Measurements from ENCODE around the gene PAFAH1B1. TPM values are rescaled to one million over a fixed set of nuclear protein-coding genes. Genes with fewer than 3 reads are reported as not detected.

The PAFAH1B1 gene
- total RNA-seq, 2 donors from 2014 or later: 39.7 to 60.3 TPM

- Histone ChIP-seq H3K4me3 (no peak overlapping the region), H3K36me3 (replicated peaks in 1 of 2; ENCODE audit: insufficient read depth in 1 of 2, low read depth in 2 of 2) (no peaks in the 10 kb centered on the region), H3K27ac (no peak overlapping the region), H3K9me3 (no peaks in the 10 kb centered on the region), H3K27me3 (no peaks in the 10 kb centered on the region), H3K4me1 (peaks cover 60% of the 10 kb centered on the region)
- no peak for TF ChIP-seq POLR2A (IDR thresholded peaks at IDR 0.05)
- TF ChIP-seq CTCF (IDR thresholded peaks at IDR 0.05): no peak
- no peak for DNase-seq
- 46 to 61% methylated on average over 6 of the region's 6 CpGs for WGBS, 2 donors
- ATAC-seq: no peak
- intact Hi-C loops (cut with DNase I): no loop called here
Observed at GRCh38 chr17:2608350-2608913, 15.0 kb downstream of the PAFAH1B1 start.

DNA sequence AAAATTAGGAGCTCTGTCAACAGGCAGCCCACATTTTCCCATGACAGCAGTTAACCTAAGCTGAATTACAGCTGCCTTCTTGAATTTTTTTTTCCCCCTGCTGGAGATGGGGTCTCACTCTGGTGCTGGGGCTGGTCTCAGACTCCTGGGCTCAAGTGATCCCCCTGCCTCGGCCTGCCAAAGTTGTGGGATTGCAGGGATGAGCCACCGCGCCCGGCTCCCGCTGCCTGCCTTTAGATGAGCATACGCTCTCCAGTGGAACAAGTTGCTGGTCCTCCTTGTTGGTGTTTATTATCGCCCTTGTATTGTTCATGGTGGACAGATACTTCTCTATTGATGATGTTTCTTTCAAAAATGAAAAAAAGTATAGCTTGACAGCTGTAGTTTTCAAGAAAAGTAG lies 15.6 kb downstream of the PAFAH1B1 start:
- intact Hi-C loops (cut with DNase I): no loop called here

GRCh38 chr17:2610195-2611175 lies 17.0 kb downstream of the PAFAH1B1 start:
- ATAC-seq (no peak), DNase-seq (no peak)
- no peaks in the 10 kb centered on the region for H3K36me3 ChIP-seq (replicated peaks in 1 of 2; ENCODE audit: insufficient read depth in 1 of 2, low read depth in 2 of 2)
- H3K27me3 ChIP-seq: no peaks in the 10 kb centered on the region
- H3K27ac ChIP-seq: no peak overlapping the region
- 72 to 81% methylated on average over 3 of the region's 3 CpGs for WGBS, 2 donors
- H3K4me1 ChIP-seq: peaks cover 40% of the 10 kb centered on the region
- H3K9me3 ChIP-seq: no peaks in the 10 kb centered on the region
- TF ChIP-seq CTCF (IDR thresholded peaks at IDR 0.05) (no peak), POLR2A (IDR thresholded peaks at IDR 0.05) (no peak)
- H3K4me3 ChIP-seq: no peak overlapping the region
- intact Hi-C loops (cut with DNase I): no loop called here

More for the DNA sequence above, 15.6 kb downstream of the PAFAH1B1 start:
- 91 to 98% methylated on average over 7 of the region's 7 CpGs for WGBS, 2 donors
- peaks cover 54% of the 10 kb centered on the region for H3K4me1 ChIP-seq
- no peaks in the 10 kb centered on the region for H3K9me3 ChIP-seq
- no peaks in the 10 kb centered on the region for H3K27me3 ChIP-seq
- DNase-seq: no peak
- ATAC-seq: no peak
- no peak for TF ChIP-seq CTCF (IDR thresholded peaks at IDR 0.05)
- TF ChIP-seq POLR2A (IDR thresholded peaks at IDR 0.05): no peak
- no peaks in the 10 kb centered on the region for H3K36me3 ChIP-seq (replicated peaks in 1 of 2; ENCODE audit: insufficient read depth in 1 of 2, low read depth in 2 of 2)
- no peak overlapping the region for H3K27ac ChIP-seq
- H3K4me3 ChIP-seq: no peak overlapping the region

GRCh38 chr17:2611627-2612026 lies 18.2 kb downstream of the PAFAH1B1 start:
- TF ChIP-seq POLR2A (IDR thresholded peaks at IDR 0.05) (no peak), CTCF (IDR thresholded peaks at IDR 0.05) (no peak)
- no peaks in the 10 kb centered on the region for H3K36me3 ChIP-seq (replicated peaks in 1 of 2; ENCODE audit: insufficient read depth in 1 of 2, low read depth in 2 of 2)
- ATAC-seq: no peak
- no peaks in the 10 kb centered on the region for H3K27me3 ChIP-seq
- 82 to 83% methylated on average over 7 of the region's 7 CpGs for WGBS, 2 donors
- no peak overlapping the region for H3K27ac ChIP-seq
- H3K4me3 ChIP-seq: no peak overlapping the region
- intact Hi-C loops (cut with DNase I): no loop called here
- H3K9me3 ChIP-seq: no peaks in the 10 kb centered on the region
- no peak for DNase-seq
- peaks cover 34% of the 10 kb centered on the region for H3K4me1 ChIP-seq
